ENCODE data around the gene PARD3. TPM values are rescaled to one million over a fixed set of nuclear protein-coding genes. Genes with fewer than 3 reads are reported as not detected.

PARD3 gene
- total RNA-seq, 3 donors from 2014 or later (not counting 1 experiment from before 2014, with no cell fraction given), result 0.14 to 0.49 (median 0.38) TPM

DNA sequence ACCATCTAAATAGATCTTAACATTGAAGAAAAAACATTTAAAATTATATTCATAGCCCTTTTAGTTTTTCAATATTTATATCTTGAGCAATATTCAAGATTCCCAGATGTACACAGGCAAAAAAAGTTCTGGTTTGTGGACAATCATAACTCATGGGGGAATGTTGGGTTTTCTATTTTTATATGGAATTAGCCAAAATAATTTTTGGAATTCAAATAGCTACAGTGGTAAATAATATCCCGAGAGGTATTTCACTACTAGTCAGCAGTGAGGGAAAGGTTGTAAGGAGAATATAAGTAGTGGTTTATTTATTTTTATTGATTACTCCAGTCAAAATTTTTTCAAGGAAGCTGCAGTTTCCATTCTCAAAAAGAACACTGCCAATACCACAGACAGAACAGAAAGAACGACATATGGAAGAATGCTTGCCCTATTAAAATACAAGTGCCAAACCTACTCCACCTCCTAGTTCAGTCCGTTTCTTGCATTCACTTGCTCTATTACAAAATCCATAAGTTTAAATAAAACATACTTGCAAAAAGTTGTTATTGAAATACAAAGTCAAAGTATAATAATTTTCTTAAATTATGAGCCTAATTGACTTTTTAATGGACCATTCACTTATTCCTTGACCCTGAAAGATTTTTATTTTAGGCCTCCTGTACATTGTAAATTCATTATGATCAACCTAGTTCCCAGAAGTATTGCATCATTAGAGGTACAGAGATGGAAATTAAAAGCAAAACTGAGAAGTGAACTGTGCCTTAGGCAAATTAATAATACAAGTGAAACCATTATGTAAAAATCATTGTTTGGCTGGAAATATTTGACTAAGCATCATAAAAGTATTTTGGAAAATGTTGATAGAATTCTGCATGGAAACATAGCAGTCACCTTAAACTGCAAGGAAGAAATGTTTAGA lies 533.2 kb downstream of the PARD3 start:
- no peaks in the 10 kb centered on the region for H3K4me1 ChIP-seq (ENCODE audit: control insufficient read depth, insufficient read depth, low read length)
- H3K36me3 ChIP-seq (ENCODE audit: control insufficient read depth, insufficient read depth, low read length), result no peaks in the 10 kb centered on the region
- 88% methylated on average over 2 of the region's 3 CpGs for WGBS (ENCODE audit: insufficient coverage)
- no peak overlapping the region for H3K4me3 ChIP-seq (ENCODE audit: low read length)
- no peaks in the 10 kb centered on the region for H3K9me3 ChIP-seq (ENCODE audit: control insufficient read depth, insufficient read depth, low read length)
- no peaks in the 10 kb centered on the region for H3K27me3 ChIP-seq (ENCODE audit: control insufficient read depth, insufficient read depth, low read length)
- DNase-seq (no peak), ATAC-seq (no peak)
- H3K4me3 Mint-ChIP-seq, result no peak overlapping the region
- H3K27me3 Mint-ChIP-seq (ENCODE audit: low read depth in 2 of 2), result peaks cover 12 to 23% of the 10 kb centered on the region in 2 donors
- intact Hi-C loops (cut with micrococcal nuclease), result no loop called here
- no peaks in the 10 kb centered on the region for H3K9me3 Mint-ChIP-seq
- no peak overlapping the region for H3K27ac ChIP-seq (ENCODE audit: low read length)
- H3K27ac Mint-ChIP-seq, result no peak overlapping the region
- TF ChIP-seq, protein P1, sequence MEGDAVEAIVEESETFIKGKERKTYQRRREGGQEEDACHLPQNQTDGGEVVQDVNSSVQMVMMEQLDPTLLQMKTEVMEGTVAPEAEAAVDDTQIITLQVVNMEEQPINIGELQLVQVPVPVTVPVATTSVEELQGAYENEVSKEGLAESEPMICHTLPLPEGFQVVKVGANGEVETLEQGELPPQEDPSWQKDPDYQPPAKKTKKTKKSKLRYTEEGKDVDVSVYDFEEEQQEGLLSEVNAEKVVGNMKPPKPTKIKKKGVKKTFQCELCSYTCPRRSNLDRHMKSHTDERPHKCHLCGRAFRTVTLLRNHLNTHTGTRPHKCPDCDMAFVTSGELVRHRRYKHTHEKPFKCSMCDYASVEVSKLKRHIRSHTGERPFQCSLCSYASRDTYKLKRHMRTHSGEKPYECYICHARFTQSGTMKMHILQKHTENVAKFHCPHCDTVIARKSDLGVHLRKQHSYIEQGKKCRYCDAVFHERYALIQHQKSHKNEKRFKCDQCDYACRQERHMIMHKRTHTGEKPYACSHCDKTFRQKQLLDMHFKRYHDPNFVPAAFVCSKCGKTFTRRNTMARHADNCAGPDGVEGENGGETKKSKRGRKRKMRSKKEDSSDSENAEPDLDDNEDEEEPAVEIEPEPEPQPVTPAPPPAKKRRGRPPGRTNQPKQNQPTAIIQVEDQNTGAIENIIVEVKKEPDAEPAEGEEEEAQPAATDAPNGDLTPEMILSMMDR (IDR thresholded peaks at IDR 0.05), result no peak
- no peaks in the 10 kb centered on the region for H3K4me1 Mint-ChIP-seq
- H3K36me3 Mint-ChIP-seq, result no peaks in the 10 kb centered on the region

DNA sequence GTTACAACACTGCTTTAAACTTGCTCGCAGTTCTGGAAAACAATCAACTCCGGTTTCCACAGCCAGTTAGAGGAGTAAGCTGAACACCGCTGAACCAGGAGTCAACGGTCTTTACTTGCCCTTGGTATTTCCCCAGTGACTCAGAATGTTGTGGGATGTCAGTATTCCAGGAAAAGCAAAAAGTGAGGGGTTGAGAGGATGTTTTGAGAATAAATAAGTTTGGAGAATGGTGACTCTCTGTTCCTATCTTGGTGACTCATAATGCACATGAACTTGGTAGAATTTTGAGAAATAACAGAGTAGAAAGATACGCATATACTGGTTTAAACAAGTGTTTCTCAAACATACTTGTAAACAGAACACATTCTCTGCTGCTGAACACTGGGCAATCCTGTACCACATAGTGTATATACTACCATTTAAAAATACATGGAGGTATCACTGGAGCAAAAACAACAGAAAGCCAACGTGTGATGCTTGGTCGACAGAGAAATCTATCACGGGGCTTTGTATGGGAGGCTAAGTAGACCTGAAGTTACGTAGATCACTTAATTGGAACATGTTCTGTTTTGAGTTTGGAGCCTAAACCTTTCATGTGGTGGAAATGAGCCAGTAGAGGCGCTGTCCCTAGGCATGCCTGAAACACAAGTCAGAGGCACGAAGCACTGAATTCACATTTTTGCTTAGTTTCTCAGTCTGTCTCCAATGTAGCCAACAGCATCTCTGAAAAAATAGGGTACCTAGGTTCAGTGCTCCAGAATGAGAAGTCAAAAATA lies 534.3 kb downstream of the PARD3 start:
- Histone ChIP-seq H3K36me3 (ENCODE audit: control insufficient read depth, insufficient read depth, low read length) (no peaks in the 10 kb centered on the region), H3K4me3 (ENCODE audit: low read length) (no peak overlapping the region), H3K27me3 (ENCODE audit: control insufficient read depth, insufficient read depth, low read length) (no peaks in the 10 kb centered on the region), H3K9me3 (ENCODE audit: control insufficient read depth, insufficient read depth, low read length) (no peaks in the 10 kb centered on the region), H3K4me1 (ENCODE audit: control insufficient read depth, insufficient read depth, low read length) (no peaks in the 10 kb centered on the region), H3K27ac (ENCODE audit: low read length) (no peak overlapping the region)
- H3K36me3 Mint-ChIP-seq, result no peaks in the 10 kb centered on the region
- no peaks in the 10 kb centered on the region for H3K4me1 Mint-ChIP-seq
- 89% methylated on average over 11 of the region's 11 CpGs for WGBS (ENCODE audit: insufficient coverage)
- ATAC-seq, result no peak
- H3K27me3 Mint-ChIP-seq (ENCODE audit: low read depth in 2 of 2), result peaks cover 5 to 15% of the 10 kb centered on the region in 2 donors
- no peak overlapping the region for H3K27ac Mint-ChIP-seq
- TF ChIP-seq, protein P1 (IDR thresholded peaks at IDR 0.05), result no peak
- no peak overlapping the region for H3K4me3 Mint-ChIP-seq
- intact Hi-C loops (cut with micrococcal nuclease), result no loop called here
- no peak for DNase-seq
- no peaks in the 10 kb centered on the region for H3K9me3 Mint-ChIP-seq

DNA sequence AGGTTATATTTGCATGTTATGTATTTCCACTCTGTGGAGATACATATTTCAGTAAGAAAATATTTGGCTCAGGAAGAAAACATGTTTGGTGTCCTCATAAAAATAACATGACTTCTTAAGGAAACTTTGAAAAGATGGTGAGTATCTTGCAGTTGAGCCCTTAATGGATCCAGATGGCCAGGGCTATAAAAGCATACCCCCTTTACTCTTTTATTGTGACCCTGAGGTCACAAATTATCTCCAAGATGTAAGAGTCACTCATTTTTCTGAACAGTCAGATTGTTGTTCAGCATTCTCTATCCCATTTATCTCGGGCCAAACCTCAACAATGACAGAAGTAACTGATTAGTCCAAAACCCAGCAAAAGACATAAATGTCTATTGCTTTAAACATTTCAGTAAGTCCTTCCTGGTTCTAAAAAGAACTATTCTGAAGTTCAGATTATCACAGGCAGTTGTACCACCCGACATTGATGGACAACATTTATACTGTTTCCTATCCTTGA lies 539.4 kb downstream of the PARD3 start:
- no peaks in the 10 kb centered on the region for H3K36me3 Mint-ChIP-seq
- H3K4me1 ChIP-seq (ENCODE audit: control insufficient read depth, insufficient read depth, low read length), result no peaks in the 10 kb centered on the region
- WGBS (ENCODE audit: insufficient coverage), result 74% methylated on average over 2 of the region's 2 CpGs
- no peaks in the 10 kb centered on the region for H3K9me3 ChIP-seq (ENCODE audit: control insufficient read depth, insufficient read depth, low read length)
- H3K27ac Mint-ChIP-seq, result no peak overlapping the region
- H3K4me3 Mint-ChIP-seq, result no peak overlapping the region
- ATAC-seq, result no peak
- no peaks in the 10 kb centered on the region for H3K4me1 Mint-ChIP-seq
- no peaks in the 10 kb centered on the region for H3K27me3 ChIP-seq (ENCODE audit: control insufficient read depth, insufficient read depth, low read length)
- no peaks in the 10 kb centered on the region for H3K9me3 Mint-ChIP-seq
- TF ChIP-seq, protein P1 (IDR thresholded peaks at IDR 0.05), result no peak
- H3K4me3 ChIP-seq (ENCODE audit: low read length), result no peak overlapping the region
- no peak for DNase-seq
- no peak overlapping the region for H3K27ac ChIP-seq (ENCODE audit: low read length)
- H3K27me3 Mint-ChIP-seq (ENCODE audit: low read depth in 2 of 2), result peaks cover 4 to 5% of the 10 kb centered on the region in 2 donors
- H3K36me3 ChIP-seq (ENCODE audit: control insufficient read depth, insufficient read depth, low read length), result no peaks in the 10 kb centered on the region
- intact Hi-C loops (cut with micrococcal nuclease), result no loop called here
